Calu3 (cell line): ENCODE results near the gene NSUN4. TPM values are rescaled to one million over a fixed set of nuclear protein-coding genes. Genes with fewer than 3 reads are reported as not detected.
A peak's percentile ranks its signal among the peaks of the same experiment; 100 is the strongest.

Experiments used
- BruUV-seq: library from RNA; stranded (reverse); fragments of 400-500 nt; replicated peaks from 2 replicates; lab custom pipeline; 2021; lab: Mats Ljungman, UMichigan
- CTCF ChIA-PET: fragments of 300-600 bp; sonication (Branson Sonifier 250); formaldehyde crosslinking; loops from one replicate; lab custom pipeline; 2022; ENCODE audit warnings: antibody characterized with exemption; lab: Charles Lee
- DNase-seq: peaks from one replicate; pipeline ENCODE4 v3.0.0; 2022
- H3K27ac Mint-ChIP-seq: one replicate; pipeline ENCODE4 v1.8.0; 2022; ENCODE audit warnings: mixed read lengths; ENCODE audit not compliant: unreplicated experiment
- H3K27me3 Mint-ChIP-seq: one replicate; pipeline ENCODE4 v1.8.0; 2022; ENCODE audit warnings: mixed read lengths; ENCODE audit not compliant: unreplicated experiment
- H3K36me3 Mint-ChIP-seq: one replicate; pipeline ENCODE4 v1.8.0; 2022; ENCODE audit warnings: mild to moderate bottlenecking, moderate library complexity, mixed read lengths; ENCODE audit not compliant: insufficient read depth, unreplicated experiment
- H3K4me1 Mint-ChIP-seq: one replicate; pipeline ENCODE4 v1.8.0; 2022; ENCODE audit warnings: mild to moderate bottlenecking, low read depth, mixed read lengths; ENCODE audit not compliant: unreplicated experiment
- H3K4me3 Mint-ChIP-seq: one replicate; pipeline ENCODE4 v1.8.0; 2022; ENCODE audit warnings: mild to moderate bottlenecking, low read depth, moderate library complexity, mixed read lengths; ENCODE audit not compliant: unreplicated experiment
- H3K9me3 Mint-ChIP-seq: one replicate; pipeline ENCODE4 v1.8.0; 2022; ENCODE audit warnings: low read depth, mixed read lengths; ENCODE audit not compliant: unreplicated experiment
- intact Hi-C: fragments of 100-400 bp; cut with micrococcal nuclease; formaldehyde crosslinking; loops from one replicate; pipeline ENCODE4 v1.10.0; 2022; ENCODE audit not compliant: unreplicated experiment
- total RNA-seq: library from RNA; stranded (reverse); gene quantifications from 2 replicates; pipeline ENCODE4 v1.2.3, GENCODE V29; 2022
- TF ChIP-seq, protein P1 (sequence below): fragments of 200-600 bp; IDR thresholded peaks from one replicate; pipeline ENCODE4 v1.8.0; 2022; ENCODE audit warnings: antibody characterized with exemption; ENCODE audit not compliant: unreplicated experiment

Gene NSUN4
- total RNA-seq, 1 experiment from 2014 or later, result 42.5 TPM

DNA sequence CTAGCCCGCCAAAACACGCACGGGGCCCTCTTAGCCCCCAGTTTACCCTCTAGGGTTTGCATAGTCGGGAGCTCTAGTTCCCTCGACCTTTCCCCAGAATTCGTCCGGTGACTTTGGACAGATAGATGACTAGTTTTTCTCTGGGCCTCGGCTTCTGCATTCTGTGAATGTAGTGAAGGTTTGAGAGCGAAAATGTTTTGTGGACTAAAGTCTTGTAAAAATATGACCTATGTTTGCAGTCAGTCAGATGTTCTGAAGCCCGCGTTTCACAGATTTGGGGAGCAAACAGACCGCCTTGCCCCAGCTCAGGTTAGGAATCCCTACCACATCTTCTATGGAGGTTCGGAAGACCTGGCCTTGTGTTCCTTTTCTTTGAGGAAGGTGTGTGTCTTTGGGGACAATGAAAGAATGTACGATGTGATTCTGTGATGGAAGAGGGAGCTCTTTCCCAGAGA lies 36.7 kb upstream of the NSUN4 start:
- Mint-ChIP-seq H3K27me3 (no peaks in the 10 kb centered on the region), H3K4me1 (peaks cover 31% of the 10 kb centered on the region), H3K27ac (peak overlapping the region; percentile 97), H3K9me3 (no peaks in the 10 kb centered on the region), H3K36me3 (peaks cover 82% of the 10 kb centered on the region), H3K4me3 (peak overlapping the region; percentile 99)
- DNase-seq, result no peak
- intact Hi-C loops, result loop anchor here (5.0 kb wide), 1 partner anchor 43 kb away; no protein-coding TSS in a partner anchor
- CTCF ChIA-PET, result interaction anchor here (0.6 to 2.1 kb wide), 3 partner anchors 24 to 37 kb away, joined by 3 to 13 read pairs (median 8); partner anchors contain the start of gene NSUN4
- TF ChIP-seq, protein P1, sequence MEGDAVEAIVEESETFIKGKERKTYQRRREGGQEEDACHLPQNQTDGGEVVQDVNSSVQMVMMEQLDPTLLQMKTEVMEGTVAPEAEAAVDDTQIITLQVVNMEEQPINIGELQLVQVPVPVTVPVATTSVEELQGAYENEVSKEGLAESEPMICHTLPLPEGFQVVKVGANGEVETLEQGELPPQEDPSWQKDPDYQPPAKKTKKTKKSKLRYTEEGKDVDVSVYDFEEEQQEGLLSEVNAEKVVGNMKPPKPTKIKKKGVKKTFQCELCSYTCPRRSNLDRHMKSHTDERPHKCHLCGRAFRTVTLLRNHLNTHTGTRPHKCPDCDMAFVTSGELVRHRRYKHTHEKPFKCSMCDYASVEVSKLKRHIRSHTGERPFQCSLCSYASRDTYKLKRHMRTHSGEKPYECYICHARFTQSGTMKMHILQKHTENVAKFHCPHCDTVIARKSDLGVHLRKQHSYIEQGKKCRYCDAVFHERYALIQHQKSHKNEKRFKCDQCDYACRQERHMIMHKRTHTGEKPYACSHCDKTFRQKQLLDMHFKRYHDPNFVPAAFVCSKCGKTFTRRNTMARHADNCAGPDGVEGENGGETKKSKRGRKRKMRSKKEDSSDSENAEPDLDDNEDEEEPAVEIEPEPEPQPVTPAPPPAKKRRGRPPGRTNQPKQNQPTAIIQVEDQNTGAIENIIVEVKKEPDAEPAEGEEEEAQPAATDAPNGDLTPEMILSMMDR, result no peak
- TSS peak; percentile 82 for BruUV-seq

DNA sequence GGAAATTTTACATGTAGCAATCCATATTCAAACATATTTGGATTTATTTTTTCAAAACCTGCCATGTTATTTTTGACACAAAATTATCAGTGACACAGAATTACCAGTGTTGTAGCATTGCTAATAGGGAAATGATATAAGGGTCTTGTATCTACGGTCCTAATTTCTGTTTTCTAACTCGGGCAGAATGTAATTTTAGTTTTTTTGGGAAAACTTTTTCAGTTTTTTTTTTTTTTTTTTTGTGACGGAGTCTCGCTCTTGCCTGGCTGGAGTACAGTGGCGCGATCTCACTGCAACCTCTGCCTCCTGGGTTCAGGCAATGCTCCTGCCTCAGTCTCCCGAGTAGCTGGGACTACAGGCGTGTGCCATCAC lies 34.5 kb upstream of the NSUN4 start:
- CTCF ChIA-PET, result no interaction called here
- intact Hi-C loops, result no loop called here
- TF ChIP-seq, protein P1, result no peak
- Mint-ChIP-seq H3K27me3 (no peaks in the 10 kb centered on the region), H3K27ac (no peak overlapping the region), H3K4me1 (peaks cover 21% of the 10 kb centered on the region), H3K4me3 (peak overlapping the region; percentile 99), H3K36me3 (peaks cover 93% of the 10 kb centered on the region), H3K9me3 (no peaks in the 10 kb centered on the region)
- BruUV-seq, result no TSS peak
- no peak for DNase-seq

DNA sequence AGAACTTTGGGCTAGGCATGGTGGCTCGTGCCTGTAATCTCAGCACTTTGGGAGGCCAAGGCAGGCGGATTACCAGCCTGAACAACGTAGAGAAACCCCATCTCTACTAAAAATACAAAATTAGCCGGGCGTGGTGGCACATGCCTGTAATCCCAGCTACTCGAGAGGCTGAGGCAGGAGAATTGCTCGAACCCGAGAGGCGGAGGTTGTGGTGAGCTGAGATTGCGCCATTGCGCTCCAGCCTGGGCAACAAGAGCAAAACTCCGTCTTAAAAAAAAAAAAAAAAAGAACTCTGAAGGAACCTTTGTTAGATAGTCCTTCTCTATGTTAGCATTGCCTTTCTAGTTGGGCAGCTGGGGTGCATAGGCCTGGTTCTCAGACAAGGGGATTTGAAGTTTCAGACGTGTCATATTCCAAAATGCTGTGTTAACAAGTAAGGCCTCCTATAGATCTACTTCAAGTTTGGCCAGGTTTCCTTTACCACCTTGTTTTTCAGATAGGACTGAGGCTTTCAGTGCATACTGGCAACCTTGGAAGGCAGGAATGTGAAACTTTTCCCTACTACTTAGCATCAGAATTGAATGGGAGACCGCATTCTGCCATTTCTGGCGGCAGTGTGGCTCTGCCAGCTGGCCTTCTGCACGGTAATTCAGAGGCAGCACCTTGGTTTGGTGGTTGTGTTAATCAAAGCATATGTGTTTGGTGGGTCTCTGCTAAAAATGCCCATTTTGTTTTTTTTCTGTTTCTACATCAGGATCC lies 31.0 kb upstream of the NSUN4 start:
- intact Hi-C loops, result no loop called here
- no peak overlapping the region for H3K27ac Mint-ChIP-seq
- CTCF ChIA-PET, result interaction anchor here (0.6 kb wide), 1 partner anchor 74 kb away, joined by 6 read pairs; no protein-coding TSS in a partner anchor
- no peaks in the 10 kb centered on the region for H3K9me3 Mint-ChIP-seq
- no TSS peak for BruUV-seq
- H3K4me1 Mint-ChIP-seq, result peaks cover 16% of the 10 kb centered on the region
- no peak for DNase-seq
- peaks cover 88% of the 10 kb centered on the region for H3K36me3 Mint-ChIP-seq
- H3K27me3 Mint-ChIP-seq, result no peaks in the 10 kb centered on the region
- H3K4me3 Mint-ChIP-seq, result no peak overlapping the region
- TF ChIP-seq, protein P1, result no peak

DNA sequence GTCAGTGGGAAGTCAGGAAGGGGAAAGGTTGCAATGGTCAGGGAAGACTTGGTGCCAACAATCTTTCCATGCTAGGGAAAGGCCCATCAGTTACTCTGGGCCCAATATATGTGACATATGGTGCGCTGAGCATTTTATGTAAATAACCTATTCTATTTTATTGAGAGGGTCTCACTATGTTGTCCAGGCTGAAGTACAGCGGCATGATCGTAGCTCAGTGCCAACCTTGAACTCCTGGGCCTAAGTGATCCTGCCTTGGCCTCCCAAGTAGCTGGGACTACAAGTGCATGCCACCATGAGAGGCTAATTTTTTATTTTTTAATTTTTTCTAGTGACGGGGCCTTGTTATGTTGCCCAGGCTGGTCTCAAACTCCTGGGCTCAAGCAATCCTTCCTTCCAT lies 30.3 kb upstream of the NSUN4 start:
- no peak overlapping the region for H3K27ac Mint-ChIP-seq
- no TSS peak for BruUV-seq
- CTCF ChIA-PET, result interaction anchor here (0.7 kb wide), 1 partner anchor 76 kb away, joined by 4 read pairs; no protein-coding TSS in a partner anchor
- H3K36me3 Mint-ChIP-seq, result peaks cover 86% of the 10 kb centered on the region
- intact Hi-C loops, result no loop called here
- no peaks in the 10 kb centered on the region for H3K27me3 Mint-ChIP-seq
- H3K4me3 Mint-ChIP-seq, result no peak overlapping the region
- H3K4me1 Mint-ChIP-seq, result peaks cover 16% of the 10 kb centered on the region
- no peaks in the 10 kb centered on the region for H3K9me3 Mint-ChIP-seq
- TF ChIP-seq, protein P1, result no peak
- no peak for DNase-seq
